GF-D8 (cell line): ENCODE data around the gene ADAMTSL1.

Experiments
- DNase-seq: peaks from one replicate; lab custom pipeline; 2025; lab: John Stamatoyannopoulos, UW

The ADAMTSL1 gene

GRCh38 chr9:18473652-18474279 lies at the start of gene ADAMTSL1:
TSS of gene ADAMTSL1 (plus strand) at chr9:18474153. CDS start at chr9:18474233, 80 bp downstream.
- DNase-seq = no peak

GRCh38 chr9:18427691-18428090 lies 46.3 kb upstream of the ADAMTSL1 start:
- DNase-seq = no peak

GRCh38 chr9:18428661-18429060 lies 45.3 kb upstream of the ADAMTSL1 start:
- no peak for DNase-seq

GRCh38 chr9:18429070-18429469 lies 44.9 kb upstream of the ADAMTSL1 start:
- DNase-seq = no peak

GRCh38 chr9:18433620-18434019 lies 40.3 kb upstream of the ADAMTSL1 start:
- no peak for DNase-seq

- no peak for DNase-seq
Observed at GRCh38 chr9:18437315-18438201, 36.4 kb upstream of the ADAMTSL1 start.

GRCh38 chr9:18438300-18438925 lies 35.5 kb upstream of the ADAMTSL1 start:
- DNase-seq = no peak

GRCh38 chr9:18438951-18439350 lies 35.0 kb upstream of the ADAMTSL1 start:
- DNase-seq = no peak

- DNase-seq = no peak
Observed at GRCh38 chr9:18441261-18441660, 32.7 kb upstream of the ADAMTSL1 start.

GRCh38 chr9:18442629-18443491 lies 31.1 kb upstream of the ADAMTSL1 start:
- DNase-seq = no peak

GRCh38 chr9:18447131-18447530 lies 26.8 kb upstream of the ADAMTSL1 start:
- DNase-seq = no peak

GRCh38 chr9:18447541-18447940 lies 26.4 kb upstream of the ADAMTSL1 start:
- DNase-seq = no peak

GRCh38 chr9:18448101-18448500 lies 25.9 kb upstream of the ADAMTSL1 start:
- no peak for DNase-seq

GRCh38 chr9:18451406-18451805 lies 22.5 kb upstream of the ADAMTSL1 start:
- DNase-seq = no peak

- DNase-seq = no peak
Observed at GRCh38 chr9:18452276-18452675, 21.7 kb upstream of the ADAMTSL1 start.

GRCh38 chr9:18456624-18457237 lies 17.2 kb upstream of the ADAMTSL1 start:
- DNase-seq = no peak

- no peak for DNase-seq
Observed at GRCh38 chr9:18457510-18457909, 16.4 kb upstream of the ADAMTSL1 start.

- DNase-seq = no peak
Observed at GRCh38 chr9:18459962-18460584, 13.9 kb upstream of the ADAMTSL1 start.

GRCh38 chr9:18461496-18461895 lies 12.5 kb upstream of the ADAMTSL1 start:
- no peak for DNase-seq

GRCh38 chr9:18463991-18464390 lies 10.0 kb upstream of the ADAMTSL1 start:
- DNase-seq = no peak

- DNase-seq = no peak
Observed at GRCh38 chr9:18466101-18466500, 7.9 kb upstream of the ADAMTSL1 start.
